GM06990 (cell line): Measurements from ENCODE around the gene CDK17.

ENCODE experiments used
- DNase-seq: peaks from one replicate; pipeline ENCODE4 v3.0.0-alpha.2; 2011; ENCODE audit not compliant: insufficient read length; ENCODE audit errors: extremely low read depth
- H3K27me3 ChIP-seq: replicated peaks from 2 replicates; pipeline ENCODE4 v1.6.0; 2011; ENCODE audit warnings: low read length; ENCODE audit not compliant: control insufficient read depth, insufficient read depth
- H3K36me3 ChIP-seq: 2 replicates; pipeline ENCODE4 v1.5.1; 2011; ENCODE audit warnings: low read length; ENCODE audit not compliant: control insufficient read depth, insufficient read depth
- H3K4me3 ChIP-seq: replicated peaks from 2 replicates; pipeline ENCODE4 v1.5.1; 2011; ENCODE audit warnings: low read depth, mild to moderate bottlenecking, control low read depth, low read length
- CTCF ChIP-seq: IDR thresholded peaks from 2 replicates; pipeline ENCODE4 v1.5.1; 2011; ENCODE audit warnings: low read length, control low read depth, mild to moderate bottlenecking, inconsistent platforms; ENCODE audit not compliant: insufficient read depth, poor library complexity, severe bottlenecking

CDK17 gene

DNA sequence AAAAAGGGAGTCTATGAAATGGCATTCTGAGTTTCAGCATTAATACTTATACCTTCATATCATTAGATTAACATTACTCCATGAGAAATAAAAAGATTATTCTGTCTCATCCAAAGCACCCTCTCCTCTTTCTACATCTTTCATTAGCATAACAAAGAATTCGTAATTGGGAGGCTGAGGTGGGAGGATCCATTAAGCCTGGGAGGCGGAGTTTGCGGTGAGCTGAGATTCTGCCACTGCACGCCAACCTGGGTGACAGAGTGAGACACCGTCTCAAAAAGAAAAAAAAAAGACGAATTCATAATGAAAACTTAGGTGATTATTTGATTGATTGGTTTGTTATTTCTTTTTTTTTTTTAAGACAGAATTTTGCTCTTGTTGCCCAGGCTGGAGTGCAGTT is 1.8 kb upstream of the CDK17 start:
- TF ChIP-seq CTCF: no peak
- Histone ChIP-seq H3K27me3 (no peaks in the 10 kb centered on the region), H3K36me3 (no peaks in the 10 kb centered on the region), H3K4me3 (no peak overlapping the region)
- no peak for DNase-seq

DNA sequence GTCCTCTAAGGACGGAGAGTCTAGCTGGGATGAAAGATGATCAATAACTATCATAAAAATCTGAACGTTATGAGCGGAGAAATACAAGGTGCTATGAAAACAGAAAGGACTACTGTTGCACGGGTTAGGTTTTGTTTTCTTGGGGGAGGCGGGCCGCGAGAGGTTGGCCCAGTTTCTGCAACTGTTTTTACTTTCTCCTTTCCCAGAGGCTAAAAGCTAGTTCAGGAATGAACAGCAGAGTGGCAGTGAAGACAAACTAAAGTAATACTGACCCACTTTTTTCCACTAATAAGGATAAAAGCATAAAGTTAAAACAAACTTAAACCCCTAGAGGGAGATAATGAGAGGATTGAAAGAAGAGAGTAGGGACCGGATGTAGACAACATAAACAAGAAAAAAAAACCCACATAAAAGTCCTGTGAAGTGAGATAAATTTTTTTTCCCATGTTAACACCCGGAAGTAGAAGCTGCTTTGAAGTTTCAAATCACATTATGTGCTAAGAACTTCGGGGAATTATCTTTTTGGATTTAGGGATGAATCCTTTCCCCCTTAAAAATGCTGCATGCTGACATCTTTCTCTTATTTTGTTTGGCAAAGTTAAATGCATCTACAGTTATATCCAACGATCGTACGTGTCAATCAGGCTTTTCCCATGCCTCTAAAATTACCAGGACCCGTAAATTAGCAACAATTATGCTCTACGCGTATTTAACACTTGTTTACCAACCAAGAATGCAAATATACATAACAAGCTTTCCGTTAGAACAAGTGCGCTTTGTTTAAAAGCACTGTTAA is 1.0 kb upstream of the CDK17 start:
- Histone ChIP-seq H3K4me3 (peak overlapping the region; percentile 84), H3K27me3 (no peaks in the 10 kb centered on the region), H3K36me3 (no peaks in the 10 kb centered on the region)
- no peak for TF ChIP-seq CTCF
- DNase-seq: peak; percentile 67

DNA sequence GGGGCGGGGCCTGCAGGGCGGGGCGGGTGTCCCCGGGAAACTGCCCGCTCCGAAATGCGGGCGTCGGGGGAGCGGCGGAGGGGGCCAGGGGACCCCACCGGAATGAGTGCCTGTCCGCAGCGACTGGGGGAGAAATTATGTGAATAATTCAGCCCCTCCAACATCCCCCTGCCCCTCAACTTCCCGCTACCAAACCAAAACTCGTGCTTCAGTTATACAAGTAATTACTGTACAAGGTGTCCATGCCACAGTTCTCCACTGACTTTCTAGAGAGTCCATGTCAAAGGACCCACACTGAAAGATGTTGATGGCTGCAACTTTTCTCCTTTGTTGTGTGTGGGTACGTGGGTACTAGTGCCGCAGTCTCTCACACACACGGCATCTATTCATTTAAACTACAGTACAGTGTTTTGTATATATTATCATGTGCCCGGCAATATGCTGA is 414 bp upstream of the CDK17 start:
- DNase-seq: no peak
- no peak for TF ChIP-seq CTCF
- H3K36me3 ChIP-seq: no peaks in the 10 kb centered on the region
- peak overlapping the region; percentile 84 for H3K4me3 ChIP-seq
- H3K27me3 ChIP-seq: no peaks in the 10 kb centered on the region

DNA sequence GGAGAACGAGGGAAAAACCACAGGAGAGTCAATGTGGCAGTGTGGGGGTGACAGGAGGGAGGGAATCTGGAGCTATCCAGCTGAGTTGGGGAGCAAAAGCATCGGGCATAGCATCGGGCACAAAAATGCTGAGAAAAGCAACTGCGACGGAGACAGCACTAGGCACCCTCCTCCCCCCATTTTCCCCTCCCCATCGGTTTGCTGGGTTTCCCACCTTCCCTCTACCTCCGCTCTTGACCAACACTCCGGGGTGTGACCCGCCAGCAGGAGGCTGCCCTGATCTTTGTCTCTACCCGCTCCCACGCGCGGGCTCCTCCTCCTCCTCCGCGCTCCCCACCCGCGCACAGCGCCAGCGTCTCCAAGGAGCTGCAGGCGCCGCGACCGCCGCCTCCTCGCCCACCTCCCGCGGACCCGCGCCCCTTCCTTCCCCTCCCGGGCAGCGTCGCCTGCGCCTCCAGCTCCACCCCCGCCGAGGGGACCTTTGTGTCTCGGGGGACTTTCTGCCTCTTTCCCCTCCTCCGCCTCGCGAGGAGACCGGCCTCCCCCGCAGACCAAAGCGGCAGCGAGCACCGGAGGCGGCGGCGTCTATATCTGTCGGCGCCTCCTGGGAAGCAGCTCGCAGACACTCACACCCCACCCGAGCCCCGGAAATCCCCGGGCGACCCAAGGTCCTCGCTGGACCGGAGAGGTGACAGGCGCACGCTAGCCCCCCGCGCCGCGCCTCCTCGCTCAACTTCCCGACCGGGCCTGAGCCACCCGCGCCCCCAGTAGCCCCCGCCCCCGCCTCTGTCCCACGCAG is 920 bp downstream of the CDK17 start:
- peak; percentile 85 for DNase-seq
- peak; percentile 34 for TF ChIP-seq CTCF

DNA sequence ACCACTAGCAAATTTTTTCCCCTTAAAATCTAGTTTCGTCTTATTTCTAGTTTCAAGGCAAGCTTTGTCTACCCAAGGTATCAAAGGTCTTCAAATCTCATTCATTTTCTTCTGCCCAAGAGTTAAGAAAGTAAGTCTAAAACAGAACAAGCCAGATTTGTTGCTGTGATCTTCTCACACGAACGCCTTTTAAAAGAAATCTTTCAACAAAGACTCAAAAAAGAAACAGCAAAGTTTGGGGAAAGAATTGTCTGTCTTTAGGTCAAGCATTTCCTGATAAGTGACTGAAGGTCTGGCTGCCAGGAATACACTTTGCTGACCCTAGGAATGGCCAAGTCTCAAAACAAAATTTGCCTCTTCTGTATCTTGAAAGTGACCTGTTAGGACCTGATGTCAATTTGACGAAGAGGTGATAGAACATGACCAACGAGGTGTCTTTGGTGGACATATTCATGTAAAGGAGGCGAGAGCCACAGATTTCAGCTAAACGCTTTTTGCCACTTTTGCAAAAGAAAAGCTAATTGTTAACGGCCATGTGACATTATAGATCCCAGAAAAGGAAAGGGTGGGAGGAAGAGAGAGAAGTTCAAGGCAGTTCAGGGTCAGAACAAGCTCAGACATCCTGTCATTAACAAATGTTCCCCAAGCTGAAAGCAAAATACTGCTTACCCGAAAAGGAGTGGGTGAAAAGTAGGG is 1.7 kb downstream of the CDK17 start:
- DNase-seq: no peak
- no peak for TF ChIP-seq CTCF

More for the DNA sequence above, 920 bp downstream of the CDK17 start:
- H3K36me3 ChIP-seq: no peaks in the 10 kb centered on the region
- H3K4me3 ChIP-seq: peak overlapping the region; percentile 84
- H3K27me3 ChIP-seq: no peaks in the 10 kb centered on the region

More for the DNA sequence above, 1.7 kb downstream of the CDK17 start:
- H3K36me3 ChIP-seq: no peaks in the 10 kb centered on the region
- no peaks in the 10 kb centered on the region for H3K27me3 ChIP-seq
- peak overlapping the region; percentile 84 for H3K4me3 ChIP-seq
